Measurements from ENCODE around the gene APAF1.
"Not testable (repeated sequence)": the region's sequence is repeated elsewhere in the genome, so short reads cannot be mapped to it uniquely, and the experiment has no call there.

The APAF1 gene

GRCh38 chr12:98752726-98753125, 107.6 kb downstream of the APAF1 start:
- Histone ChIP-seq H3K4me1 (ENCODE audit: control insufficient read depth in 2 of 2, insufficient read depth in 2 of 2, low read length in 2 of 2) (no peaks in the 10 kb centered on the region), H3K9me3 (ENCODE audit: control insufficient read depth in 2 of 2, low read length in 2 of 2) (no peaks in the 10 kb centered on the region), H3K27ac (ENCODE audit: low read depth in 2 of 2, low read length in 2 of 2) (no peak overlapping the region), H3K36me3 (ENCODE audit: control insufficient read depth in 2 of 2, insufficient read depth in 2 of 2, low read length in 2 of 2) (no peaks in the 10 kb centered on the region), H3K9ac (ENCODE audit: low read depth in 1 of 2, low read length in 2 of 2) (no peak overlapping the region), H3K27me3 (ENCODE audit: control insufficient read depth in 2 of 2, insufficient read depth in 2 of 2, low read length in 2 of 2) (no peaks in the 10 kb centered on the region), H3K4me3 (ENCODE audit: low read length in 2 of 2) (no peak overlapping the region)

- Histone ChIP-seq H3K4me1 (ENCODE audit: control insufficient read depth in 2 of 2, insufficient read depth in 2 of 2, low read length in 2 of 2) (no peaks in the 10 kb centered on the region), H3K9me3 (ENCODE audit: control insufficient read depth in 2 of 2, low read length in 2 of 2) (no peaks in the 10 kb centered on the region), H3K4me3 (ENCODE audit: low read length in 2 of 2) (no peak overlapping the region), H3K27me3 (ENCODE audit: control insufficient read depth in 2 of 2, insufficient read depth in 2 of 2, low read length in 2 of 2) (no peaks in the 10 kb centered on the region), H3K36me3 (ENCODE audit: control insufficient read depth in 2 of 2, insufficient read depth in 2 of 2, low read length in 2 of 2) (no peaks in the 10 kb centered on the region), H3K27ac (ENCODE audit: low read depth in 2 of 2, low read length in 2 of 2) (no peak overlapping the region), H3K9ac (ENCODE audit: low read depth in 1 of 2, low read length in 2 of 2) (no peak overlapping the region)
Observed at GRCh38 chr12:98754095-98754494, 109.0 kb downstream of the APAF1 start.

GRCh38 chr12:98755855-98756254, 110.8 kb downstream of the APAF1 start:
- H3K27ac ChIP-seq (ENCODE audit: low read depth in 2 of 2, low read length in 2 of 2); H3K36me3 ChIP-seq (ENCODE audit: control insufficient read depth in 2 of 2, insufficient read depth in 2 of 2, low read length in 2 of 2); H3K9me3 ChIP-seq (ENCODE audit: control insufficient read depth in 2 of 2, low read length in 2 of 2); H3K27me3 ChIP-seq (ENCODE audit: control insufficient read depth in 2 of 2, insufficient read depth in 2 of 2, low read length in 2 of 2); H3K9ac ChIP-seq (ENCODE audit: low read depth in 1 of 2, low read length in 2 of 2); H3K4me3 ChIP-seq (ENCODE audit: low read length in 2 of 2); H3K4me1 ChIP-seq (ENCODE audit: control insufficient read depth in 2 of 2, insufficient read depth in 2 of 2, low read length in 2 of 2): not testable (repeated sequence)

GRCh38 chr12:98757455-98757854, 112.4 kb downstream of the APAF1 start:
- Histone ChIP-seq H3K9me3 (ENCODE audit: control insufficient read depth in 2 of 2, low read length in 2 of 2) (no peaks in the 10 kb centered on the region), H3K36me3 (ENCODE audit: control insufficient read depth in 2 of 2, insufficient read depth in 2 of 2, low read length in 2 of 2) (no peaks in the 10 kb centered on the region), H3K27me3 (ENCODE audit: control insufficient read depth in 2 of 2, insufficient read depth in 2 of 2, low read length in 2 of 2) (no peaks in the 10 kb centered on the region), H3K4me3 (ENCODE audit: low read length in 2 of 2) (no peak overlapping the region), H3K4me1 (ENCODE audit: control insufficient read depth in 2 of 2, insufficient read depth in 2 of 2, low read length in 2 of 2) (no peaks in the 10 kb centered on the region), H3K27ac (ENCODE audit: low read depth in 2 of 2, low read length in 2 of 2) (no peak overlapping the region), H3K9ac (ENCODE audit: low read depth in 1 of 2, low read length in 2 of 2) (no peak overlapping the region)

GRCh38 chr12:98758331-98758730, 113.2 kb downstream of the APAF1 start:
- no peak overlapping the region for H3K4me3 ChIP-seq (ENCODE audit: low read length in 2 of 2)
- no peaks in the 10 kb centered on the region for H3K36me3 ChIP-seq (ENCODE audit: control insufficient read depth in 2 of 2, insufficient read depth in 2 of 2, low read length in 2 of 2)
- H3K27ac ChIP-seq (ENCODE audit: low read depth in 2 of 2, low read length in 2 of 2): no peak overlapping the region
- H3K27me3 ChIP-seq (ENCODE audit: control insufficient read depth in 2 of 2, insufficient read depth in 2 of 2, low read length in 2 of 2): no peaks in the 10 kb centered on the region
- no peaks in the 10 kb centered on the region for H3K9me3 ChIP-seq (ENCODE audit: control insufficient read depth in 2 of 2, low read length in 2 of 2)
- no peaks in the 10 kb centered on the region for H3K4me1 ChIP-seq (ENCODE audit: control insufficient read depth in 2 of 2, insufficient read depth in 2 of 2, low read length in 2 of 2)
- H3K9ac ChIP-seq (ENCODE audit: low read depth in 1 of 2, low read length in 2 of 2): no peak overlapping the region

- Histone ChIP-seq H3K27ac (ENCODE audit: low read depth in 2 of 2, low read length in 2 of 2) (no peak overlapping the region), H3K9ac (ENCODE audit: low read depth in 1 of 2, low read length in 2 of 2) (no peak overlapping the region), H3K4me1 (ENCODE audit: control insufficient read depth in 2 of 2, insufficient read depth in 2 of 2, low read length in 2 of 2) (no peaks in the 10 kb centered on the region)
Observed at GRCh38 chr12:98763656-98764055, 118.6 kb downstream of the APAF1 start.

GRCh38 chr12:98767248-98767647, 122.2 kb downstream of the APAF1 start:
- Histone ChIP-seq H3K9me3 (ENCODE audit: control insufficient read depth in 2 of 2, low read length in 2 of 2) (no peaks in the 10 kb centered on the region), H3K4me1 (ENCODE audit: control insufficient read depth in 2 of 2, insufficient read depth in 2 of 2, low read length in 2 of 2) (no peaks in the 10 kb centered on the region), H3K4me3 (ENCODE audit: low read length in 2 of 2) (no peak overlapping the region), H3K9ac (ENCODE audit: low read depth in 1 of 2, low read length in 2 of 2) (no peak overlapping the region), H3K27ac (ENCODE audit: low read depth in 2 of 2, low read length in 2 of 2) (no peak overlapping the region), H3K27me3 (ENCODE audit: control insufficient read depth in 2 of 2, insufficient read depth in 2 of 2, low read length in 2 of 2) (no peaks in the 10 kb centered on the region), H3K36me3 (ENCODE audit: control insufficient read depth in 2 of 2, insufficient read depth in 2 of 2, low read length in 2 of 2) (no peaks in the 10 kb centered on the region)

More at GRCh38 chr12:98763656-98764055, 118.6 kb downstream of the APAF1 start:
- Histone ChIP-seq H3K4me3 (ENCODE audit: low read length in 2 of 2) (no peak overlapping the region), H3K36me3 (ENCODE audit: control insufficient read depth in 2 of 2, insufficient read depth in 2 of 2, low read length in 2 of 2) (no peaks in the 10 kb centered on the region), H3K27me3 (ENCODE audit: control insufficient read depth in 2 of 2, insufficient read depth in 2 of 2, low read length in 2 of 2) (no peaks in the 10 kb centered on the region), H3K9me3 (ENCODE audit: control insufficient read depth in 2 of 2, low read length in 2 of 2) (no peaks in the 10 kb centered on the region)

GRCh38 chr12:98769068-98769467, 124.0 kb downstream of the APAF1 start:
- no peak overlapping the region for H3K27ac ChIP-seq (ENCODE audit: low read depth in 2 of 2, low read length in 2 of 2)
- no peaks in the 10 kb centered on the region for H3K9me3 ChIP-seq (ENCODE audit: control insufficient read depth in 2 of 2, low read length in 2 of 2)
- no peaks in the 10 kb centered on the region for H3K27me3 ChIP-seq (ENCODE audit: control insufficient read depth in 2 of 2, insufficient read depth in 2 of 2, low read length in 2 of 2)
- no peaks in the 10 kb centered on the region for H3K4me1 ChIP-seq (ENCODE audit: control insufficient read depth in 2 of 2, insufficient read depth in 2 of 2, low read length in 2 of 2)
- H3K9ac ChIP-seq (ENCODE audit: low read depth in 1 of 2, low read length in 2 of 2): no peak overlapping the region
- H3K36me3 ChIP-seq (ENCODE audit: control insufficient read depth in 2 of 2, insufficient read depth in 2 of 2, low read length in 2 of 2): no peaks in the 10 kb centered on the region
- H3K4me3 ChIP-seq (ENCODE audit: low read length in 2 of 2): no peak overlapping the region

- no peaks in the 10 kb centered on the region for H3K4me1 ChIP-seq (ENCODE audit: control insufficient read depth in 2 of 2, insufficient read depth in 2 of 2, low read length in 2 of 2)
- no peak overlapping the region for H3K27ac ChIP-seq (ENCODE audit: low read depth in 2 of 2, low read length in 2 of 2)
- no peaks in the 10 kb centered on the region for H3K36me3 ChIP-seq (ENCODE audit: control insufficient read depth in 2 of 2, insufficient read depth in 2 of 2, low read length in 2 of 2)
- no peaks in the 10 kb centered on the region for H3K27me3 ChIP-seq (ENCODE audit: control insufficient read depth in 2 of 2, insufficient read depth in 2 of 2, low read length in 2 of 2)
- no peak overlapping the region for H3K9ac ChIP-seq (ENCODE audit: low read depth in 1 of 2, low read length in 2 of 2)
- H3K9me3 ChIP-seq (ENCODE audit: control insufficient read depth in 2 of 2, low read length in 2 of 2): no peaks in the 10 kb centered on the region
- H3K4me3 ChIP-seq (ENCODE audit: low read length in 2 of 2): no peak overlapping the region
Observed at GRCh38 chr12:98770230-98770629, 125.1 kb downstream of the APAF1 start.

- no peaks in the 10 kb centered on the region for H3K36me3 ChIP-seq (ENCODE audit: control insufficient read depth in 2 of 2, insufficient read depth in 2 of 2, low read length in 2 of 2)
- H3K27ac ChIP-seq (ENCODE audit: low read depth in 2 of 2, low read length in 2 of 2): no peak overlapping the region
- H3K9me3 ChIP-seq (ENCODE audit: control insufficient read depth in 2 of 2, low read length in 2 of 2): no peaks in the 10 kb centered on the region
- no peaks in the 10 kb centered on the region for H3K27me3 ChIP-seq (ENCODE audit: control insufficient read depth in 2 of 2, insufficient read depth in 2 of 2, low read length in 2 of 2)
- no peak overlapping the region for H3K9ac ChIP-seq (ENCODE audit: low read depth in 1 of 2, low read length in 2 of 2)
- H3K4me3 ChIP-seq (ENCODE audit: low read length in 2 of 2): no peak overlapping the region
- no peaks in the 10 kb centered on the region for H3K4me1 ChIP-seq (ENCODE audit: control insufficient read depth in 2 of 2, insufficient read depth in 2 of 2, low read length in 2 of 2)
Observed at GRCh38 chr12:98771811-98772752, 127.0 kb downstream of the APAF1 start.

Data from mucosa of rectum (tissue), 2 donors.